HFFc6 (cell line): ENCODE data around the gene LRP1B. TPM values are rescaled to one million over a fixed set of nuclear protein-coding genes. Genes with fewer than 3 reads are reported as not detected.

Experiments used
- DNase-seq: peaks from one replicate; pipeline ENCODE4 v3.0.0-alpha.2; 2018
- H3K27ac Mint-ChIP-seq: 2 replicates; pipeline ENCODE4 v1.8.0; 2020; ENCODE audit warnings: mild to moderate bottlenecking, mixed read lengths
- H3K27me3 Mint-ChIP-seq: 2 replicates; pipeline ENCODE4 v1.8.0; 2021; ENCODE audit warnings: mild to moderate bottlenecking, moderate library complexity, mixed read lengths; ENCODE audit not compliant: insufficient read depth
- H3K36me3 Mint-ChIP-seq: 2 replicates; pipeline ENCODE4 v1.8.0; 2021; ENCODE audit warnings: low read depth, mixed read lengths
- H3K4me1 Mint-ChIP-seq: 2 replicates; pipeline ENCODE4 v1.8.0; 2020; ENCODE audit warnings: low read depth, mixed read lengths
- H3K4me3 Mint-ChIP-seq: 2 replicates; pipeline ENCODE4 v1.8.0; 2020; ENCODE audit warnings: mild to moderate bottlenecking, moderate library complexity, mixed read lengths
- H3K9me3 Mint-ChIP-seq: 2 replicates; pipeline ENCODE4 v1.8.0; 2020; ENCODE audit warnings: mild to moderate bottlenecking, mixed read lengths
- CTCF ChIP-seq: fragments of 200-600 bp; sonication (generic); IDR thresholded peaks from 2 replicates; pipeline ENCODE4 v1.5.0; 2021; ENCODE audit warnings: antibody characterized with exemption, mild to moderate bottlenecking
- total RNA-seq, 6 experiments: library from RNA; stranded (reverse); fragmentation: NEBNext Ultra II Directional; extraction: Animal tissue kit (Norgen Biotek cat#: 25700); gene quantifications; 2 replicates in 1 of 6; 3 replicates in 5 of 6; pipeline ENCODE4 v1.2.3, GENCODE V29; 2021

Gene LRP1B
- total RNA-seq, 6 experiments from 2014 or later = not detected

- H3K4me1 Mint-ChIP-seq = no peaks in the 10 kb centered on the region
- H3K27me3 Mint-ChIP-seq = no peaks in the 10 kb centered on the region
- TF ChIP-seq CTCF = no peak
- no peak overlapping the region for H3K4me3 Mint-ChIP-seq
- H3K36me3 Mint-ChIP-seq = no peaks in the 10 kb centered on the region
- DNase-seq = no peak
- H3K9me3 Mint-ChIP-seq = peaks cover 5% of the 10 kb centered on the region; the same call in 1 of the 2 replicates
- H3K27ac Mint-ChIP-seq = no peak overlapping the region
These were observed 979.1 kb downstream of the LRP1B start for GRCh38 chr2:141151611-141152286.

- DNase-seq = no peak
- Mint-ChIP-seq H3K27me3 (no peaks in the 10 kb centered on the region), H3K9me3 (peaks cover 5% of the 10 kb centered on the region), H3K4me1 (no peaks in the 10 kb centered on the region), H3K4me3 (no peak overlapping the region), H3K27ac (no peak overlapping the region), H3K36me3 (no peaks in the 10 kb centered on the region)
- TF ChIP-seq CTCF = no peak
These were observed 988.8 kb downstream of the LRP1B start for GRCh38 chr2:141142025-141142424.

GRCh38 chr2:141137122-141137693, 993.6 kb downstream of the LRP1B start:
- no peaks in the 10 kb centered on the region for H3K4me1 Mint-ChIP-seq
- H3K27ac Mint-ChIP-seq = no peak overlapping the region
- no peaks in the 10 kb centered on the region for H3K9me3 Mint-ChIP-seq
- TF ChIP-seq CTCF = no peak
- no peaks in the 10 kb centered on the region for H3K27me3 Mint-ChIP-seq
- DNase-seq = no peak
- no peaks in the 10 kb centered on the region for H3K36me3 Mint-ChIP-seq
- H3K4me3 Mint-ChIP-seq = no peak overlapping the region

- Mint-ChIP-seq H3K9me3 (no peaks in the 10 kb centered on the region; the same call in 1 of the 2 replicates), H3K27me3 (no peaks in the 10 kb centered on the region), H3K4me1 (no peaks in the 10 kb centered on the region), H3K36me3 (no peaks in the 10 kb centered on the region), H3K27ac (no peak overlapping the region), H3K4me3 (no peak overlapping the region)
- TF ChIP-seq CTCF = no peak
- no peak for DNase-seq
These were observed 996.9 kb downstream of the LRP1B start for GRCh38 chr2:141133883-141134282.

GRCh38 chr2:141125432-141125831, 1005.4 kb downstream of the LRP1B start:
- Mint-ChIP-seq H3K36me3 (no peaks in the 10 kb centered on the region), H3K4me3 (no peak overlapping the region), H3K27ac (no peak overlapping the region), H3K4me1 (no peaks in the 10 kb centered on the region), H3K9me3 (peaks cover 12% of the 10 kb centered on the region), H3K27me3 (no peaks in the 10 kb centered on the region)
- no peak for DNase-seq
- no peak for TF ChIP-seq CTCF
